Spinal cord (tissue), 10 donors: ENCODE results near the gene AGBL1. TPM values are rescaled to one million over a fixed set of nuclear protein-coding genes. Genes with fewer than 3 reads are reported as not detected.

Source experiments
- DNase-seq, 6 donors: peaks; one replicate each; pipeline versions ENCODE4 v3.0.0 to v3.0.0-alpha.2; 2013 to 2015; ENCODE audit warnings: low spot score in 6 of 6, low read depth in 4 of 6
- H3K27ac ChIP-seq: one replicate; pipeline ENCODE4 v1.5.1; 2013; ENCODE audit warnings: low read depth, low read length, control low read depth
- H3K27me3 ChIP-seq: one replicate; pipeline ENCODE4 v1.6.1; 2013; ENCODE audit warnings: low read length; ENCODE audit not compliant: control insufficient read depth, insufficient read depth
- H3K36me3 ChIP-seq: one replicate; pipeline ENCODE4 v1.6.1; 2013; ENCODE audit warnings: low read length; ENCODE audit not compliant: control insufficient read depth, insufficient read depth
- H3K4me1 ChIP-seq: one replicate; pipeline ENCODE4 v1.6.1; 2013; ENCODE audit warnings: low read length; ENCODE audit not compliant: control insufficient read depth, insufficient read depth
- H3K4me3 ChIP-seq: one replicate; pipeline ENCODE4 v1.5.1; 2013; ENCODE audit warnings: low read depth, low read length, control low read depth
- H3K9me3 ChIP-seq: one replicate; pipeline ENCODE4 v1.6.1; 2013; ENCODE audit warnings: low read length; ENCODE audit not compliant: control insufficient read depth, insufficient read depth
- WGBS: methylation state at CpG from one replicate; pipeline ENCODE4 v1.1.5; 2013; ENCODE audit warnings: missing lambda C conversion rate; ENCODE audit not compliant: insufficient coverage; 5-methylcytosine and 5-hydroxymethylcytosine counted together
- polyA plus RNA-seq, 2 donors: library from polyadenylated mRNA; unstranded; fragments of 120-200 nt; gene quantifications; one replicate each; pipeline ENCODE4 v1.2.1, GENCODE V29; 2013; ENCODE audit not compliant: insufficient read length in 2 of 2
- total RNA-seq, 2 donors: library from RNA; depleted of rRNA in 1 of 2; stranded (reverse); fragments of 120-200 nt in 1 of 2; fragments of >200 nt in 1 of 2; gene quantifications; one replicate each; pipeline versions ENCODE4 v1.2.3 to v1.2.4, GENCODE V29; 2013 to 2014
- donor health status: healthy.

The AGBL1 gene
- total and polyA plus RNA-seq, 4 donors: 0.33 to 1.1 (median 0.45) TPM

GRCh38 chr15:86157606-86158293 is 78.1 kb downstream of the AGBL1 start:
- H3K4me1 ChIP-seq: no peaks in the 10 kb centered on the region

GRCh38 chr15:86159468-86159867 is 79.8 kb downstream of the AGBL1 start:
- no peaks in the 10 kb centered on the region for H3K36me3 ChIP-seq
- H3K27ac ChIP-seq: no peak overlapping the region
- DNase-seq: peak in 1 of 6 donors; percentile 58
- H3K4me3 ChIP-seq: no peak overlapping the region
- no peaks in the 10 kb centered on the region for H3K27me3 ChIP-seq
- H3K9me3 ChIP-seq: no peaks in the 10 kb centered on the region
- 100% methylated on average over 1 of the region's 3 CpGs for WGBS
- H3K4me1 ChIP-seq: no peaks in the 10 kb centered on the region

More at GRCh38 chr15:86157606-86158293, 78.1 kb downstream of the AGBL1 start:
- no peaks in the 10 kb centered on the region for H3K27me3 ChIP-seq
- WGBS: 81% methylated on average over 4 of the region's 6 CpGs
- H3K36me3 ChIP-seq: no peaks in the 10 kb centered on the region
- DNase-seq: peak in 1 of 6 donors; percentile 23
- no peak overlapping the region for H3K4me3 ChIP-seq
- H3K9me3 ChIP-seq: no peaks in the 10 kb centered on the region
- H3K27ac ChIP-seq: no peak overlapping the region

- no peak overlapping the region for H3K4me3 ChIP-seq
- H3K36me3 ChIP-seq: no peaks in the 10 kb centered on the region
- DNase-seq: peak in 2 of 6 donors; percentile 5 to 18
- no peaks in the 10 kb centered on the region for H3K27me3 ChIP-seq
- H3K9me3 ChIP-seq: no peaks in the 10 kb centered on the region
- H3K27ac ChIP-seq: no peak overlapping the region
- no peaks in the 10 kb centered on the region for H3K4me1 ChIP-seq
- WGBS: 80% methylated on average over 1 of the region's 5 CpGs
These were observed 81.6 kb downstream of the AGBL1 start for GRCh38 chr15:86161250-86161649.

- Histone ChIP-seq H3K4me3 (no peak overlapping the region), H3K27me3 (no peaks in the 10 kb centered on the region), H3K36me3 (no peaks in the 10 kb centered on the region), H3K9me3 (no peaks in the 10 kb centered on the region), H3K4me1 (no peaks in the 10 kb centered on the region), H3K27ac (no peak overlapping the region)
- no peak for DNase-seq
- WGBS: no CpG with 5 or more reads among the region's 2 CpGs
These were observed 82.5 kb downstream of the AGBL1 start for GRCh38 chr15:86162172-86162591.

GRCh38 chr15:86162641-86163040 is 83.0 kb downstream of the AGBL1 start:
- no peak for DNase-seq
- Histone ChIP-seq H3K4me3 (no peak overlapping the region), H3K27ac (no peak overlapping the region), H3K4me1 (no peaks in the 10 kb centered on the region), H3K36me3 (no peaks in the 10 kb centered on the region), H3K9me3 (no peaks in the 10 kb centered on the region), H3K27me3 (no peaks in the 10 kb centered on the region)
- WGBS: 100% methylated on average over 1 of the region's 2 CpGs

DNA sequence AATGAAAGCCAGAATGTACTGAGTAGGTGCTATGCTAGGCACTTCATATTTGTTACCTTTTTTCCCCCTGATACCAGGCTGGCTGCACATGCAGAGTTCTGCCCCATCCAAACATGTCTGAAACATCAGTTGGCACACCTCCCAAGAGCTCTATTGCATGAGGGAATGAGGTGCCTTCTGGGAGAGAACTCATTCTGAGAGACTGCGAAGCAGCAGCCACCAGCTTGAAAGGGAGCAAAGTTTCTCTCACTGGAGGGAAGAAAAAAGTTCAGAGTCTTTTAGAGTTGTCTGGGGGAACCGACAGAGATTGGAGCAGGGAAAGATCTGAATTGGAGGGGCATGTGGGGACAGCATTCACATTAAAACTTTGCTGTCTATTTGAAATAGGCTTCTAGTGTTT is 84.1 kb downstream of the AGBL1 start:
- Histone ChIP-seq H3K27me3 (no peaks in the 10 kb centered on the region), H3K36me3 (no peaks in the 10 kb centered on the region), H3K4me3 (no peak overlapping the region), H3K9me3 (no peaks in the 10 kb centered on the region), H3K27ac (no peak overlapping the region), H3K4me1 (no peaks in the 10 kb centered on the region)
- 24% methylated on average over 2 of the region's 2 CpGs for WGBS
- DNase-seq: peak in 3 of 6 donors; percentile 23 to 68 (median 52)

DNA sequence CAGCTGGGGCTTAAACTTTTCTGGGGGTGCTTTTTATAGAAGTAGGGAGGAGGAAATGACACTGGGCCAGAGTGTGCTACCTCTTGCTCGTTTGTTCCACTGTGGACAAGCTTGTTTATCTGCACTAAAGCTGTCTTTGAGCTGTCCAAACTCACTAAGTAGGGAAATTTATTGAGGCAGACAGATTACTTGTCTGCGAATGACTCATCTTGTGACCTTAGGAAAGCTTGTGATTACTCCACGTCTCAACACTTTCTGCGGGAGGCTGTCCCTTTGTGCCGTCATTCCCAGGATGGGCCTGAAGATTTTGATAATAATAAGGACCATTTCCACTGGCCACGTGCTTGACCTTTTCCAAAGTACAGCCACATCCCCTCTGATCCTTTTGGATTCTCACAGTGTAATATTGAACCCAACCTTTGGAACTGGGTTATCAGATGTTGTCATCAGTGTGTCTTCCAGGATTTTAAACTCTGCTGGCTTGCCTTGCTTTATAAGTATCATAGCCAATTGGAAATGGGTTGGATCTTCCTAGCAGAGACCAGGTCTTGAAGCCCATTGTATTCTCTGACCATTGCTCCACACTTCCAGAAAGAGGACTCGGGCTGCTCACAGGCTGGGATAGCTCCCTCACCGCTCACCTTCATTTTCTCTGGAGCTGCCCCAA is 84.7 kb downstream of the AGBL1 start:
- Histone ChIP-seq H3K27me3 (no peaks in the 10 kb centered on the region), H3K4me1 (no peaks in the 10 kb centered on the region), H3K27ac (no peak overlapping the region), H3K36me3 (no peaks in the 10 kb centered on the region), H3K4me3 (no peak overlapping the region), H3K9me3 (no peaks in the 10 kb centered on the region)
- no peak for DNase-seq
- WGBS: 63% methylated on average over 6 of the region's 8 CpGs

DNA sequence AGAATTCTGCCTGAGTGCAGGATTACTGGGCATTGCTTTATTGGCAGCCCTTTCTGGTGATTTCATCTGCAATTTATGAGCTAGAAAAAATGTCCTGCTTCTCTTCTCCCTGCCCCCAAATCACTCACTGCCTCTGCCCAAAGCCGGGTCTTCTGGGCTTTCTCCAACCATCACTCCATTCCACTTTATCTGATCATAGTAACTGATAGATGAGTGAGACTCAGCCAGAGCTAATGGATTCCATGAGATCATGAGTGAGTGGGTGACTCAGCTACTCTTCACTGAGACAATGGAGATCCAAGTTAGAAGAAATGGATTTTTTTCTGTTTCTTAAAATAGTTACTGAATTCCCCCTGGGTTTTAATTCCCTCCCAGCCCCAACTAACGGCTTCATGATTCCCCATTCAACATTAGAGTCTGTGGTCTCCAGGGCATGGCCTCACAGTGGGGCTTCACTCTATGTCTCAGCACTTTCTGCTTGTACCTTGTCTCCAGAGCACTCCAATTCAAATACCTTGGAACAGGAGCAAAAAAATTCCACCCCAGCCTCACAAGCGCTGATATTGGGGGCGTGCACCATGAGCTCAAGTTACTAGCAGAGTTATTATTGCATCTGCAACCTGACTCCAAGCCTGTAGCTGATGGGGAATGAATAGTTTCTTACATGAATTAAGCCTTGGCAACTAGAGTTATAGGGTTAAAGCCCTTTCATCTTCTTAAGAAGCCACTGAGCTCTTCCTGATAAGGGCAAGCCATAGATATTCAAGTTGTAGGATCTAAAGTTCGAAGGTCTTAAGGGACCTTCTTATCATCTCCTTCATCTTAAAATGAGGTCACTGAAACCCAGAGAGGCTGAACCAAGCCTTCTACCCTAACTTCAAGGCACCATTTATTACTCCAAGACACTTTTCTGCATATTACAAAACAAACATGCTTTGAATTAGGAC is 85.9 kb downstream of the AGBL1 start:
- H3K27ac ChIP-seq: no peak overlapping the region
- H3K9me3 ChIP-seq: no peaks in the 10 kb centered on the region
- DNase-seq: no peak
- no peaks in the 10 kb centered on the region for H3K4me1 ChIP-seq
- WGBS: 89% methylated on average over 1 of the region's 5 CpGs
- no peaks in the 10 kb centered on the region for H3K27me3 ChIP-seq
- no peaks in the 10 kb centered on the region for H3K36me3 ChIP-seq
- no peak overlapping the region for H3K4me3 ChIP-seq

- DNase-seq: peak in 3 of 6 donors; percentile 4 to 66 (median 5)
These were observed 88.2 kb downstream of the AGBL1 start for GRCh38 chr15:86167841-86168240.

More at GRCh38 chr15:86167841-86168240, 88.2 kb downstream of the AGBL1 start:
- no peaks in the 10 kb centered on the region for H3K9me3 ChIP-seq
- no peaks in the 10 kb centered on the region for H3K4me1 ChIP-seq
- H3K27me3 ChIP-seq: no peaks in the 10 kb centered on the region
- no peaks in the 10 kb centered on the region for H3K36me3 ChIP-seq
- H3K4me3 ChIP-seq: no peak overlapping the region
- H3K27ac ChIP-seq: no peak overlapping the region
